ENCODE data around the gene OSBPL3. TPM values are rescaled to one million over a fixed set of nuclear protein-coding genes. Genes with fewer than 3 reads are reported as not detected.

The OSBPL3 gene
- total and polyA plus RNA-seq, 2 donors (not counting 1 experiment from before 2014, with no cell fraction given): 13.5 to 67.6 TPM

DNA sequence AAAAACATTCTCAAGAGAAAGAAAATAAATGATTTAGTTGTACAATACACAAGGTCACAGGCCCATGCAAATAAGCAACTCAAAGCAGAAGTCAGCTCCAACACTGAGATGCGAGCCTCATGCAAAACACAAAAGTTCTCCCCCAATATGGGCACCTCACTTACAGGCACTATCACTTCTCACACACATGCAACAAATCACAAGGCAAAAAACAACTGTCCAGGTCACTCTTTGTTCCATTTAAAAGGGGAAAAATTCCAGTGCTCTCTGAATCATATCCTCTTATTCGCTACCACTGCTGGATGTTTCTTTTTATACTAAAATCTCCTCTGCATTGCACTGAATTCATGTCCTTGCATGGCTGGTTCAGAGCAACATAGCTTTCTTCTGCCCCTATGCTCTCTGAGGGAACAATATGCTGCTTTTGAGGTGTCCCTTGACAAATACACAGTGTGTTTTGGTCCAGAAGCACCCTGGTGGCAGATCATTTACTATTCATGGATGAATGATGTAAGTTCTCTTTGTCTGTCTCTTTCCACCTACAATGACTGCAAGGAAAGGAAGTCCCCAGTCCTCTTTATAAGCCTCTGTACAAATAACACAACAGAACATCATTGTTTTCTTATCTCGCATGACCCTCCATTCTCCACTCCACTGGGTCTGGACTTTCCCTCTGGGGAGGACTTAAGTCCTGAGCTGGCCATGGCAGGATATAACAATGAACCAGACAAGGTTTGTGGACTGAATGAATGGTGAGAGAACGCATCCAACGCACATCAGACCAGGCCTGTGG is 137.3 kb downstream of the OSBPL3 start:
- WGBS (ENCODE audit: insufficient coverage): 61% methylated on average over 3 of the region's 5 CpGs
- H3K4me3 ChIP-seq (ENCODE audit: control extremely low read depth in 1 of 5, extremely low read depth in 1 of 5, insufficient read depth in 1 of 5, low read depth in 2 of 5, low read length in 4 of 5): peak overlapping the region in 1 of 5 experiments; percentile 15
- intact Hi-C loops (cut with micrococcal nuclease): loop anchor here (1.0 kb wide), 1 partner anchor 10 kb away; no protein-coding TSS in a partner anchor
- no peaks in the 10 kb centered on the region for H3K27me3 Mint-ChIP-seq
- peak overlapping the region; percentile 37 for H2AFZ ChIP-seq (ENCODE audit: insufficient read depth, low read depth, low read length, poor library complexity, severe bottlenecking)
- H3K9me3 ChIP-seq (ENCODE audit: control extremely low read depth in 1 of 3, control insufficient read depth in 2 of 3, insufficient read depth in 1 of 3, low read length in 2 of 3): no peaks in the 10 kb centered on the region
- peak overlapping the region; percentile 85 for H3K27ac Mint-ChIP-seq
- no peaks in the 10 kb centered on the region for H3K79me2 ChIP-seq (ENCODE audit: control insufficient read depth, insufficient read depth, low read length)
- DNase-seq (peak; percentile 72), ATAC-seq (ENCODE audit: low read depth) (peak; percentile 78)
- peak overlapping the region; percentile 59 for H3K4me3 Mint-ChIP-seq
- ChIA-PET POLR2A (interaction anchor here (1.1 to 1.9 kb wide), 3 partner anchors 22 to 227 kb away, joined by 3 to 10 read pairs (median 4); no protein-coding TSS in a partner anchor), CTCF (interaction anchor here (0.6 to 2.5 kb wide), 11 partner anchors 19 to 558 kb away, joined by 3 to 17 read pairs (median 5); partner anchors contain the start of gene OSBPL3)
- H3K4me1 Mint-ChIP-seq: peaks cover 53% of the 10 kb centered on the region
- H3K9me3 Mint-ChIP-seq (ENCODE audit: insufficient read depth): no peaks in the 10 kb centered on the region
- peak overlapping the region; percentile 17 for H3K9ac ChIP-seq (ENCODE audit: low read length)
- TF ChIP-seq, protein P1, sequence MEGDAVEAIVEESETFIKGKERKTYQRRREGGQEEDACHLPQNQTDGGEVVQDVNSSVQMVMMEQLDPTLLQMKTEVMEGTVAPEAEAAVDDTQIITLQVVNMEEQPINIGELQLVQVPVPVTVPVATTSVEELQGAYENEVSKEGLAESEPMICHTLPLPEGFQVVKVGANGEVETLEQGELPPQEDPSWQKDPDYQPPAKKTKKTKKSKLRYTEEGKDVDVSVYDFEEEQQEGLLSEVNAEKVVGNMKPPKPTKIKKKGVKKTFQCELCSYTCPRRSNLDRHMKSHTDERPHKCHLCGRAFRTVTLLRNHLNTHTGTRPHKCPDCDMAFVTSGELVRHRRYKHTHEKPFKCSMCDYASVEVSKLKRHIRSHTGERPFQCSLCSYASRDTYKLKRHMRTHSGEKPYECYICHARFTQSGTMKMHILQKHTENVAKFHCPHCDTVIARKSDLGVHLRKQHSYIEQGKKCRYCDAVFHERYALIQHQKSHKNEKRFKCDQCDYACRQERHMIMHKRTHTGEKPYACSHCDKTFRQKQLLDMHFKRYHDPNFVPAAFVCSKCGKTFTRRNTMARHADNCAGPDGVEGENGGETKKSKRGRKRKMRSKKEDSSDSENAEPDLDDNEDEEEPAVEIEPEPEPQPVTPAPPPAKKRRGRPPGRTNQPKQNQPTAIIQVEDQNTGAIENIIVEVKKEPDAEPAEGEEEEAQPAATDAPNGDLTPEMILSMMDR (IDR thresholded peaks at IDR 0.05): no peak
- no peak for TF ChIP-seq EZH2 (IDR thresholded peaks at IDR 0.05; ENCODE audit: borderline replicate concordance, insufficient read depth, low read depth, low read length, poor library complexity, severe bottlenecking)
- H3K36me3 ChIP-seq (replicated peaks in 1 of 2; ENCODE audit: control extremely low read depth in 1 of 2, control insufficient read depth in 1 of 2, extremely low read depth in 1 of 2, insufficient read depth in 2 of 2, low read length in 1 of 2): peaks cover 0 to 3% of the 10 kb centered on the region in 2 experiments
- no peaks in the 10 kb centered on the region for H3K27me3 ChIP-seq (replicated peaks in 1 of 4; ENCODE audit: control extremely low read depth in 1 of 4, control insufficient read depth in 3 of 4, insufficient read depth in 4 of 4, low read length in 3 of 4)
- peaks cover 55 to 58% of the 10 kb centered on the region in 2 donors for H3K4me1 ChIP-seq (ENCODE audit: control insufficient read depth in 2 of 2, insufficient read depth in 2 of 2, low read length in 2 of 2)
- no peaks in the 10 kb centered on the region for H4K20me1 ChIP-seq (ENCODE audit: control insufficient read depth, insufficient read depth, low read length, poor library complexity, severe bottlenecking)
- peak overlapping the region; percentile 68 to 90 for H3K27ac ChIP-seq (ENCODE audit: low read length in 2 of 2)
- peak overlapping the region; percentile 56 for H3K4me2 ChIP-seq (replicated peaks; ENCODE audit: low read depth, low read length, poor library complexity, severe bottlenecking)

Measured in B cell (primary cell).